ENCODE results near the gene NBPF1.
"Not testable (repeated sequence)": the region's sequence is repeated elsewhere in the genome, so short reads cannot be mapped to it uniquely, and the experiment has no call there.

- not testable (repeated sequence) for TF ChIP-seq CTCF (conservative IDR thresholded peaks at IDR 0.05 in 1 of 2, IDR thresholded peaks at IDR 0.05 in 1 of 2; ENCODE audit: extremely low read depth in 1 of 2, insufficient read depth in 1 of 2, low read depth in 1 of 2, low read length in 2 of 2); EZH2 (IDR thresholded peaks at IDR 0.05; ENCODE audit: borderline replicate concordance, low read length)
These were observed 26.0 kb upstream of the NBPF1 start for GRCh38 chr1:16639091-16640031.

Measured in mammary epithelial cell (primary cell).